T-cell (primary cell): ENCODE data around the gene PLK1. TPM values are rescaled to one million over a fixed set of nuclear protein-coding genes. Genes with fewer than 3 reads are reported as not detected.
"Not testable (repeated sequence)": the region's sequence is repeated elsewhere in the genome, so short reads cannot be mapped to it uniquely, and the experiment has no call there.

Source experiments
- ATAC-seq, 4 experiments: fragments of 200-7000 bp in 3 of 4; fragments of 150-1000 bp in 1 of 4; cut with Tn5 transposase; replicated peaks in 1 of 4; 1 replicate in 3 of 4; 2 replicates in 1 of 4; pipeline ENCODE4 v1.10.0; 2021; ENCODE audit warnings: moderate library complexity in 3 of 4, mild to moderate bottlenecking in 2 of 4, moderate number of reproducible peaks in 1 of 4
- CTCF ChIA-PET, 2 donors: fragments of 300-600 bp; sonication (Branson Sonifier 250); formaldehyde crosslinking; loops; one replicate each; lab custom pipeline; 2022; ENCODE audit warnings: antibody characterized with exemption in 2 of 2; lab: Charles Lee
- POLR2A ChIA-PET, 2 donors: fragments of 300-600 bp; sonication (Branson Sonifier 250); formaldehyde crosslinking; loops; one replicate each; lab custom pipeline; 2022; ENCODE audit warnings: antibody characterized with exemption in 2 of 2; lab: Charles Lee
- DNase-seq, 35 experiments: peaks; one replicate each; pipeline versions ENCODE4 v3.0.0 to v3.0.0-alpha.2; 2013 to 2023
- H3K27ac ChIP-seq: one replicate; pipeline ENCODE4 v1.5.1; 2013; ENCODE audit warnings: low read length
- H3K27me3 ChIP-seq, 2 experiments: replicated peaks in 1 of 2; 1 replicate in 1 of 2; 2 replicates in 1 of 2; pipeline versions ENCODE4 v1.6.1 to v1.7.0; 2013; ENCODE audit warnings: low read length in 1 of 2, mixed read lengths in 1 of 2; ENCODE audit not compliant: control insufficient read depth in 2 of 2, insufficient read depth in 2 of 2; ENCODE audit errors: extremely low read depth in 1 of 2
- H3K36me3 ChIP-seq, 2 donors: 1 replicate in 1 of 2; 2 replicates in 1 of 2; pipeline versions ENCODE4 v1.6.1 to v1.7.0; 2013; ENCODE audit warnings: low read length in 1 of 2; ENCODE audit not compliant: control insufficient read depth in 2 of 2, insufficient read depth in 1 of 2; ENCODE audit errors: extremely low read depth in 1 of 2
- H3K4me1 ChIP-seq, 2 experiments: 1 replicate in 1 of 2; 2 replicates in 1 of 2; pipeline versions ENCODE4 v1.6.1 to v1.7.0; 2013; ENCODE audit warnings: low read length in 2 of 2, mixed read lengths in 1 of 2; ENCODE audit not compliant: insufficient read depth in 2 of 2, control insufficient read depth in 1 of 2; ENCODE audit errors: extremely low read depth in 1 of 2
- H3K4me3 ChIP-seq, 2 donors: 1 replicate in 1 of 2; 2 replicates in 1 of 2; pipeline versions ENCODE4 v1.5.1 to v1.7.0; 2013; ENCODE audit warnings: mild to moderate bottlenecking in 2 of 2, low read length in 1 of 2, moderate library complexity in 1 of 2; ENCODE audit not compliant: control insufficient read depth in 1 of 2; ENCODE audit errors: extremely low read depth in 1 of 2
- H3K9me3 ChIP-seq: 2 replicates; pipeline ENCODE4 v1.7.0; 2013
- H3K27ac Mint-ChIP-seq, 2 donors: one replicate each; pipeline ENCODE4 v1.8.0; 2020 to 2021; ENCODE audit warnings: mild to moderate bottlenecking in 2 of 2, mixed read lengths in 2 of 2
- H3K27me3 Mint-ChIP-seq, 2 donors: one replicate each; pipeline ENCODE4 v1.8.0; 2021 to 2022; ENCODE audit warnings: mixed read lengths in 2 of 2
- H3K36me3 Mint-ChIP-seq: one replicate; pipeline ENCODE4 v1.8.0; 2021; ENCODE audit warnings: mixed read lengths
- H3K4me1 Mint-ChIP-seq, 3 donors: one replicate each; pipeline ENCODE4 v1.8.0; 2020 to 2022; ENCODE audit warnings: mixed read lengths in 3 of 3, mild to moderate bottlenecking in 1 of 3
- H3K4me3 Mint-ChIP-seq, 3 donors: one replicate each; pipeline ENCODE4 v1.8.0; 2020 to 2022; ENCODE audit warnings: mild to moderate bottlenecking in 3 of 3, mixed read lengths in 3 of 3, moderate library complexity in 3 of 3
- H3K9me3 Mint-ChIP-seq, 3 donors: one replicate each; pipeline ENCODE4 v1.8.0; 2020 to 2022; ENCODE audit warnings: mixed read lengths in 3 of 3
- WGBS: methylation state at CpG from one replicate; pipeline ENCODE4 v1.1.5; 2013; ENCODE audit warnings: missing lambda C conversion rate; ENCODE audit not compliant: insufficient coverage; 5-methylcytosine and 5-hydroxymethylcytosine counted together
- total RNA-seq, 35 experiments: library from RNA in 6 of 35; stranded (reverse) in 6 of 35; fragments of 120-200 nt in 1 of 35; gene quantifications; one replicate each; pipeline versions ENCODE4 v1.2.1 to v1.2.4 and lab custom pipeline; 2013 to 2026

The PLK1 gene
- total RNA-seq, 5 donors from 2014 or later (not counting 1 experiment from before 2014, with no cell fraction given) = 1.5 to 4.6 (median 3.7) TPM

- Histone ChIP-seq H3K27ac (no peak overlapping the region), H3K4me3 (no peak overlapping the region), H3K9me3 (no peaks in the 10 kb centered on the region), H3K36me3 (no peaks in the 10 kb centered on the region), H3K4me1 (no peaks in the 10 kb centered on the region), H3K27me3 (peaks cover 11 to 61% of the 10 kb centered on the region in 2 experiments)
- Mint-ChIP-seq H3K9me3 (peaks cover 5 to 17% (median 7%) of the 10 kb centered on the region in 3 donors), H3K4me3 (no peak overlapping the region), H3K27me3 (peaks cover 49 to 61% of the 10 kb centered on the region in 2 donors), H3K36me3 (peaks cover 4% of the 10 kb centered on the region), H3K27ac (no peak overlapping the region), H3K4me1 (no peaks in the 10 kb centered on the region)
- ATAC-seq (no peak), DNase-seq (no peak)
- ChIA-PET CTCF (no interaction called here), POLR2A (no interaction called here)
- WGBS = 100% methylated on average over 1 of the region's 3 CpGs
Measured at GRCh38 chr16:23710504-23710903, 31.8 kb downstream of the PLK1 start.

- POLR2A ChIA-PET = no interaction called here
- no peak overlapping the region for H3K27ac Mint-ChIP-seq
- CTCF ChIA-PET = no interaction called here
- peaks cover 48 to 62% of the 10 kb centered on the region in 2 donors for H3K27me3 Mint-ChIP-seq
- H3K9me3 Mint-ChIP-seq = peaks cover 5 to 17% (median 7%) of the 10 kb centered on the region in 3 donors
- Histone ChIP-seq H3K36me3 (no peaks in the 10 kb centered on the region), H3K27ac (no peak overlapping the region), H3K4me1 (no peaks in the 10 kb centered on the region), H3K27me3 (peaks cover 11 to 56% of the 10 kb centered on the region in 2 experiments), H3K4me3 (no peak overlapping the region), H3K9me3 (no peaks in the 10 kb centered on the region)
- no peak overlapping the region for H3K4me3 Mint-ChIP-seq
- peaks cover 4% of the 10 kb centered on the region for H3K36me3 Mint-ChIP-seq
- ATAC-seq (no peak), DNase-seq (no peak)
- WGBS = 71% methylated on average over 1 of the region's 4 CpGs
- H3K4me1 Mint-ChIP-seq = no peaks in the 10 kb centered on the region
Measured at GRCh38 chr16:23711785-23712184, 33.1 kb downstream of the PLK1 start.

DNA sequence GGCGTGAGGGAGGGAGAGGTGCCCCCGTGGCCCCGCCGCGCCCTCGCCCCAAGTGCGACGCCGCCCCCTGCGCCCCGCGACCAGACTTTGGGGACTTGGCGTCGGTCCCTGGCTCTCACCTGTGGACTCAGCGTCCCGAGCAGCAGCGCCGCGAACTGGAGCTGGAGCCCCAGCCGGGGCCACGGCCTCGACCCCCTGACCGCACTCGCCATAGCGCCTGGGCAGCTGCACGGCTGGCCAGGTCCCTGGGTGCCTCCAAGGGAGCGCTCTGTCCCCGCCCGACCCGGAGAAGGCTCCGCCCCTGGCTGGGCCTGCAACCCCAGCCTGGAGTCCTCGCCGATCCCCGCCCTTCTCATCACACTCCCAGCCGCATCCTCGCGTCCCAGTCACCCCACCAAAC is 34.3 kb downstream of the PLK1 start, which contains the start of gene ERN2:
TSS of gene ERN2 (minus strand) at position 247 of the 400 bp plus-strand sequence. CDS start at position 212, 35 bp downstream.
- Histone ChIP-seq H3K27ac (no peak within 1 kb of the TSS), H3K27me3 (peaks cover 10 to 53% of the 10 kb centered on the region in 2 experiments), H3K4me1 (no peaks in the 10 kb centered on the region), H3K4me3 (no peak within 1 kb of the TSS), H3K36me3 (no peaks in the 10 kb centered on the region), H3K9me3 (no peaks in the 10 kb centered on the region)
- Mint-ChIP-seq H3K9me3 (peaks cover 5 to 17% (median 7%) of the 10 kb centered on the region in 3 donors), H3K27me3 (peaks cover 51 to 68% of the 10 kb centered on the region in 2 donors), H3K4me3 (no peak within 1 kb of the TSS), H3K36me3 (peaks cover 4% of the 10 kb centered on the region), H3K27ac (no peak within 1 kb of the TSS), H3K4me1 (no peaks in the 10 kb centered on the region)
- POLR2A ChIA-PET = no interaction called here
- WGBS = 12% methylated on average over 35 of the region's 37 CpGs
- CTCF ChIA-PET = no interaction called here
- ATAC-seq (no peak), DNase-seq (no peak)

DNA sequence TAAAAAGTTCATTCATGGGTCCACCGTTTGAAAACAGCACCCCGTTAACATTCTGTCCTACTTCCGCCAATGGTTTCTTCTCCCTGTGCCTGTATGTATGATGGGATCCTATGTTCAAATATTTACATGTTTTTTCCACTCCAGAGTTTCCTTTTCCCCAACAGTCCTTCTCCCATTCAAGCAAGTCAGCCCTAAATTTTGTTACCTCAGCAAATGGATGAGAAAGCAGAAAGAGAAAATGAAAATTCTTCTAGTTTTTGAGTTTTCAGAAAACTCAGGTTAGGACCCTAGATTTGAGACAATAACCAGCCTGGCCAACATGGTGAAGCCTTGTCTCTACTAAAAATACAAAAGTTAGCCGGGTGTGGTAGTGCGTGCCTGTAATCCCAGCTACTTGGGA is 37.8 kb downstream of the PLK1 start:
- Mint-ChIP-seq H3K4me1 (no peaks in the 10 kb centered on the region), H3K27ac (no peak overlapping the region), H3K9me3 (no peaks in the 10 kb centered on the region), H3K4me3 (no peak overlapping the region), H3K36me3 (no peaks in the 10 kb centered on the region), H3K27me3 (peaks cover 36 to 50% of the 10 kb centered on the region in 2 donors)
- ChIA-PET POLR2A (no interaction called here), CTCF (no interaction called here)
- Histone ChIP-seq H3K4me1 (no peaks in the 10 kb centered on the region), H3K9me3 (no peaks in the 10 kb centered on the region), H3K27ac (no peak overlapping the region), H3K4me3 (no peak overlapping the region), H3K27me3 (peaks cover 7 to 41% of the 10 kb centered on the region in 2 experiments), H3K36me3 (no peaks in the 10 kb centered on the region)
- 100% methylated on average over 1 of the region's 5 CpGs for whole genome bisulfite sequencing
- ATAC-seq = no peak
- DNase-seq = no peak

DNA sequence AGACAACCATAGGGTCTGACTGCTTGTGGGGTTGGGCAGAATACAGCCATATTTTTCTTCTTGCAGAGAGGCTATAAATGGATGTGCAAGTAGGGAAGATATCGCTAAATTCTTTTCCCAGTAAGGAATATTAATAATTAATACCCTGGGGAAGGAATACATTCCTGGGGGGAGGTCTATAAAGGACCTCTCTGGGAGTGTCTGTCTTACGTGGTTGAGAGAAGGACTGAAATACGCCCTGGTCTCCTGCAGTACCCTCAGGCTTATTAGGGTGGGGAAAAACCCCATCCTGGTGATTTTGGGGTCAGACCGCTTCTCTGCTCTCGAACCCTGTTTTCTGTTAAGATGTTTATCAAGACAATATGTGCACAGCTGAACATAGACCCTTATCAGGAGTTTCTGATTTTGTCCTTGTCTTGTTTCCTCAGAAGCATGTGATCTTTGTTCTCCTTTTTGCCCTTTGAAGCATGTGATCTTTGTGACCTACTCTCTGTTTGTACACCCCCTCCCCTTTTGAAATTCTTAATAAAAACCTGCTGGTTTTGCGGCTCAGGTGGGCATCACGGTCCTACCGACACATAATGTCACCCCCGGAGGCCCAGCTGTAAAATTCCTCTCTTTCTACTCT is 44.0 kb downstream of the PLK1 start:
- CTCF ChIA-PET = interaction anchor here in 1 of 2 donors (0.5 kb wide), 1 partner anchor 9 kb away, joined by 3 read pairs; no protein-coding TSS in a partner anchor
- DNase-seq, H3K36me3 Mint-ChIP-seq, H3K4me3 ChIP-seq, H3K9me3 Mint-ChIP-seq, H3K27me3 ChIP-seq, H3K36me3 ChIP-seq, H3K27ac ChIP-seq, ATAC-seq, H3K9me3 ChIP-seq, H3K4me1 Mint-ChIP-seq, H3K4me3 Mint-ChIP-seq, POLR2A ChIA-PET, H3K4me1 ChIP-seq, H3K27ac Mint-ChIP-seq: not testable (repeated sequence)
- H3K27me3 Mint-ChIP-seq = peaks cover 12 to 20% of the 10 kb centered on the region in 2 donors
- 100% methylated on average over 2 of the region's 9 CpGs for WGBS

DNA sequence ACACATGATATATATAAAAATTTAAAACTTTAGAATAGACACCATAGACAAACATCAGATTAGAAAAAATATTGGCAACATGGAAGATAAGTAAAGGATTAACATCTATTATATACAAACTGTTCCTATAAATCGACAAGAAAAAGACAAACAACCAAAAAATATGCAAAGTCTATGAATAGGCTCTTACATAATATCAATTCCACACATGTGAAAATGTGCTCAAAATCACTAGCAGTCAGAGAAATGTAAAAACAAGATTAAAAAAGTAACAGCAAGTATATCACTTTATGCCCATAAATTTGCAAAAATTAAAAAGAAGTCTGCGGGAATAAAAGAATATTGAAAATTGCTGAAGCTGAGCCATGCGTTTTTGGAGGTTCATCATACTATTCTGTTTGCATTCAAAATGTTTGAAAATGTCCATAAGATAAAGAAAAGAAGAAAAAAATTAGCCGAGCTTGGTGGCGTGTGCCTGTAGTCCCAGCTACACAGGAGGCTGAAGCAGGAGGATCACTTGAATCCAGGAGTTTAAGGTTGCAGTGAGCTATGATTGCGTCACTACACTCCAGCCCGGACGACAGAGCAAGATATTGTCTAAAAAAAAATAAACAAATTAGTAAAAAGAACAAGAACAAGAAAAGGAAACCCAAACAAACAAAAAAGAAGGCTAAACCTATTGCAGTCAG is 45.6 kb downstream of the PLK1 start:
- DNase-seq (no peak), ATAC-seq (no peak)
- Mint-ChIP-seq H3K36me3 (peaks cover 4% of the 10 kb centered on the region), H3K4me3 (no peak overlapping the region), H3K9me3 (peaks cover 0 to 10% (median 10%) of the 10 kb centered on the region in 3 donors), H3K27ac (no peak overlapping the region), H3K4me1 (peaks cover 3 to 6% (median 3%) of the 10 kb centered on the region in 3 donors), H3K27me3 (peaks cover 17 to 18% of the 10 kb centered on the region in 2 donors)
- H3K27me3 ChIP-seq = peaks cover 0 to 6% of the 10 kb centered on the region in 2 experiments
- POLR2A ChIA-PET = no interaction called here
- H3K9me3 ChIP-seq = no peaks in the 10 kb centered on the region
- no peak overlapping the region for H3K27ac ChIP-seq
- CTCF ChIA-PET = interaction anchor here in 1 of 2 donors (0.7 kb wide), 1 partner anchor 571 kb away, joined by 3 read pairs; no protein-coding TSS in a partner anchor
- H3K36me3 ChIP-seq = no peaks in the 10 kb centered on the region
- no peak overlapping the region for H3K4me3 ChIP-seq
- 83% methylated on average over 2 of the region's 8 CpGs for WGBS
- peaks cover 0 to 4% of the 10 kb centered on the region in 2 experiments for H3K4me1 ChIP-seq
